ENCODE measurements around the gene ATP10A.

GRCh38 chr15:25772500-25772899, 90.6 kb downstream of the ATP10A start:
- no peak for TF ChIP-seq POLR2A (IDR thresholded peaks at IDR 0.05)
- TF ChIP-seq CTCF (IDR thresholded peaks at IDR 0.05) = no peak

Measured in adrenal gland (tissue), 5 donors.